Endothelial cell of umbilical vein (primary cell): ENCODE measurements around the gene UBA5. TPM values are rescaled to one million over a fixed set of nuclear protein-coding genes. Genes with fewer than 3 reads are reported as not detected.

Source experiments
- BruUV-seq: library from RNA; stranded (reverse); fragments of 400-500 nt; replicated peaks from 2 replicates; lab custom pipeline; 2021; lab: Mats Ljungman, UMichigan
- CTCF ChIA-PET: fragments of 300-600, 350-600 bp; sonication (Branson Sonifier 250); formaldehyde crosslinking; loops from one replicate; lab custom pipeline; 2021; ENCODE audit warnings: antibody characterized with exemption, inconsistent platforms; lab: Charles Lee
- POLR2A ChIA-PET: fragments of 300-600, 350-600 bp; sonication (Branson Sonifier 250); formaldehyde crosslinking; loops from one replicate; lab custom pipeline; 2021; ENCODE audit warnings: antibody characterized with exemption, inconsistent platforms; lab: Charles Lee
- DNase-seq: peaks from one replicate; pipeline ENCODE4 v3.0.0-alpha.2; 2011; ENCODE audit warnings: low read depth, low spot score
- FAIRE-seq: peaks from 2 replicates; lab custom pipeline; 2011; peaks lifted over from hg19 to GRCh38; lab: Jason Lieb, UNC
- H2AFZ ChIP-seq: 2 replicates; pipeline ENCODE4 v1.6.0; 2012; ENCODE audit warnings: low read depth, low read length, control low read depth, inconsistent platforms
- H3K27ac ChIP-seq: 2 replicates; pipeline ENCODE4 v1.5.1; 2011; ENCODE audit warnings: low read depth, mild to moderate bottlenecking, control low read depth, low read length, moderate library complexity; ENCODE audit not compliant: insufficient read depth
- H3K27me3 ChIP-seq, 2 experiments: 2 replicates each; pipeline versions ENCODE4 v1.6.0 to v1.6.1; 2011; ENCODE audit warnings: low read length in 2 of 2, mixed read lengths in 1 of 2; ENCODE audit not compliant: control insufficient read depth in 2 of 2, insufficient read depth in 2 of 2
- H3K36me3 ChIP-seq, 2 experiments: 2 replicates in 1 of 2; 3 replicates in 1 of 2; pipeline ENCODE4 v1.5.1; 2011; ENCODE audit warnings: low read length in 2 of 2, mild to moderate bottlenecking in 1 of 2, moderate library complexity in 1 of 2; ENCODE audit not compliant: control insufficient read depth in 2 of 2, insufficient read depth in 2 of 2; ENCODE audit errors: extremely low read depth in 1 of 2
- H3K4me1 ChIP-seq: 3 replicates; pipeline ENCODE4 v1.5.1; 2011; ENCODE audit warnings: mild to moderate bottlenecking, low read length; ENCODE audit not compliant: control insufficient read depth, insufficient read depth; ENCODE audit errors: extremely low read depth
- H3K4me2 ChIP-seq: 2 replicates; pipeline ENCODE4 v1.6.1; 2011; ENCODE audit warnings: low read length, control low read depth, mixed read lengths; ENCODE audit not compliant: insufficient read depth
- H3K4me3 ChIP-seq, 3 experiments: fragments of 200-600 bp in 1 of 3; sonication (generic), shearing (Covaris generic) in 1 of 3; replicated peaks in 1 of 3; 2 replicates each; pipeline ENCODE4 v1.5.1; 2011 to 2016; ENCODE audit warnings: control low read depth in 3 of 3, low read length in 3 of 3, mild to moderate bottlenecking in 2 of 3, inconsistent platforms in 1 of 3, low read depth in 1 of 3, moderate library complexity in 1 of 3; ENCODE audit not compliant: insufficient read depth in 1 of 3
- H3K79me2 ChIP-seq: 2 replicates; pipeline ENCODE4 v1.6.0; 2012; ENCODE audit warnings: low read length, inconsistent platforms; ENCODE audit not compliant: control insufficient read depth, insufficient read depth
- H3K9ac ChIP-seq: replicated peaks from 2 replicates; pipeline ENCODE3; 2011; ENCODE audit warnings: low read length, control low read depth; ENCODE audit not compliant: insufficient read depth; ENCODE audit errors: extremely low read depth
- H3K9me1 ChIP-seq: replicated peaks from 3 replicates; pipeline ENCODE4 v1.6.0; 2011; ENCODE audit warnings: mild to moderate bottlenecking, low read length; ENCODE audit not compliant: control insufficient read depth, insufficient read depth; ENCODE audit errors: extremely low read depth
- H3K9me3 ChIP-seq: replicated peaks from 2 replicates; pipeline ENCODE4 v1.5.1; 2012; ENCODE audit warnings: low read length, inconsistent platforms; ENCODE audit not compliant: control insufficient read depth, insufficient read depth
- H4K20me1 ChIP-seq: replicated peaks from 2 replicates; pipeline ENCODE3; 2011; ENCODE audit warnings: mild to moderate bottlenecking, low read length; ENCODE audit not compliant: control insufficient read depth, insufficient read depth; ENCODE audit errors: extremely low read depth
- EZH2 ChIP-seq: IDR thresholded peaks from 2 replicates; pipeline ENCODE4 v1.6.1; 2012; ENCODE audit warnings: borderline replicate concordance, low read depth, mild to moderate bottlenecking, moderate library complexity, low read length, inconsistent platforms; ENCODE audit not compliant: severe bottlenecking
- FOS ChIP-seq: IDR thresholded peaks from 2 replicates; pipeline ENCODE4 v1.6.1; 2011; ENCODE audit warnings: mild to moderate bottlenecking, low read length, moderate library complexity, borderline replicate concordance; ENCODE audit not compliant: insufficient read depth
- GATA2 ChIP-seq: IDR thresholded peaks from 2 replicates; pipeline ENCODE4 v1.7.0; 2011; ENCODE audit warnings: low read depth, mild to moderate bottlenecking, moderate library complexity, mixed read lengths, low read length; ENCODE audit not compliant: insufficient read length, insufficient read depth
- JUN ChIP-seq: IDR thresholded peaks from 2 replicates; pipeline ENCODE4 v1.6.1; 2011; ENCODE audit warnings: borderline replicate concordance, low read depth; ENCODE audit not compliant: insufficient read length, insufficient read depth
- MAX ChIP-seq: IDR thresholded peaks from 2 replicates; pipeline ENCODE4 v1.6.1; 2011; ENCODE audit not compliant: insufficient read depth, insufficient read length
- MYC ChIP-seq: IDR thresholded peaks from one replicate; pipeline ENCODE4 v1.6.1; 2011; ENCODE audit warnings: mild to moderate bottlenecking, low read depth, low read length
- POLR2A ChIP-seq: IDR thresholded peaks from 2 replicates; pipeline ENCODE4 v1.6.1; 2012; ENCODE audit warnings: low read depth, mild to moderate bottlenecking, control low read depth, low read length
- POLR2AphosphoS5 ChIP-seq: IDR thresholded peaks from 2 replicates; pipeline ENCODE4 v1.6.1; 2012; ENCODE audit warnings: low read depth, mild to moderate bottlenecking, control low read depth, low read length, moderate library complexity; ENCODE audit not compliant: insufficient read depth
- dilution Hi-C: fragments of 300-500 bp; cut with MboI; formaldehyde crosslinking; loops from one replicate; pipeline ENCODE4 v1.15.0; 2019; ENCODE audit warnings: low sequenced_read_pairs; ENCODE audit not compliant: extremely low pct_ligation_motif_present
- intact Hi-C: fragments of 100-400 bp; cut with micrococcal nuclease; formaldehyde crosslinking; loops from one replicate; pipeline ENCODE4 v1.10.0; 2022
- polyA plus RNA-seq, 4 experiments: library from polyadenylated mRNA; depleted of rRNA in 3 of 4; stranded (reverse) in 3 of 4; unstranded in 1 of 4; fragments of >200 nt; gene quantifications; 2 replicates each; pipeline versions ENCODE4 v1.2.1 to v1.2.3, GENCODE V29; 2011 to 2012; ENCODE audit warnings: missing spikeins in 1 of 4
- total RNA-seq: library from RNA; stranded (reverse); gene quantifications from 2 replicates; pipeline ENCODE4 v1.2.3, GENCODE V29; 2021
- TF ChIP-seq, protein P1 (sequence below), 2 donors: IDR thresholded peaks; 1 replicate in 1 of 2; 2 replicates in 1 of 2; pipeline ENCODE4 v1.5.1; 2011; ENCODE audit warnings: low read length in 2 of 2, mild to moderate bottlenecking in 2 of 2, moderate library complexity in 2 of 2, control low read depth in 1 of 2, inconsistent platforms in 1 of 2, low read depth in 1 of 2; ENCODE audit not compliant: insufficient read depth in 1 of 2; ENCODE audit errors: extremely low read depth in 1 of 2

The UBA5 gene
- total and polyA plus RNA-seq, 2 donors (not counting 3 experiments of a cell fraction or from before 2014, with no cell fraction given) = 19.7 to 38.1 TPM

- no TSS peak for BruUV-seq
- Histone ChIP-seq H4K20me1 (no peaks in the 10 kb centered on the region), H3K9me3 (no peaks in the 10 kb centered on the region), H3K4me3 (peak overlapping the region in 1 of 3 experiments; percentile 71), H3K79me2 (peaks cover 31% of the 10 kb centered on the region), H3K9me1 (no peaks in the 10 kb centered on the region), H3K4me1 (peaks cover 20% of the 10 kb centered on the region), H3K27me3 (no peaks in the 10 kb centered on the region), H3K4me2 (peak overlapping the region; percentile 83), H3K9ac (no peak overlapping the region), H3K36me3 (no peaks in the 10 kb centered on the region), H3K27ac (no peak overlapping the region), H2AFZ (no peak overlapping the region)
- CTCF ChIA-PET = interaction anchor here (1.1 to 1.7 kb wide), 2 partner anchors 20 to 126 kb away, joined by 4 to 6 read pairs; no protein-coding TSS in a partner anchor
- TF ChIP-seq GATA2 (no peak), MAX (no peak), FOS (no peak), POLR2AphosphoS5 (no peak), JUN (no peak), MYC (no peak)
- POLR2A ChIA-PET = no interaction called here
- intact Hi-C loops (no loop called here), dilution Hi-C loops (no loop called here)
- FAIRE-seq (no peak), DNase-seq (no peak)
Measured at GRCh38 chr3:132662212-132662611, 2.1 kb downstream of the UBA5 start.

- Histone ChIP-seq H3K9ac (no peak overlapping the region), H3K9me1 (no peaks in the 10 kb centered on the region), H3K36me3 (peaks cover 0 to 2% of the 10 kb centered on the region in 2 experiments), H2AFZ (no peak overlapping the region), H3K4me2 (no peak overlapping the region), H3K27me3 (no peaks in the 10 kb centered on the region), H4K20me1 (no peaks in the 10 kb centered on the region), H3K79me2 (peaks cover 36% of the 10 kb centered on the region), H3K4me1 (peaks cover 39% of the 10 kb centered on the region), H3K4me3 (no peak overlapping the region), H3K27ac (no peak overlapping the region), H3K9me3 (no peaks in the 10 kb centered on the region)
- intact Hi-C loops = no loop called here
- dilution Hi-C loops = no loop called here
- no peak for FAIRE-seq
- POLR2A ChIA-PET = no interaction called here
- BruUV-seq = no TSS peak
- DNase-seq = no peak
- CTCF ChIA-PET = interaction anchor here (0.6 kb wide), 1 partner anchor 136 kb away, joined by 4 read pairs; no protein-coding TSS in a partner anchor
- TF ChIP-seq, protein P1, sequence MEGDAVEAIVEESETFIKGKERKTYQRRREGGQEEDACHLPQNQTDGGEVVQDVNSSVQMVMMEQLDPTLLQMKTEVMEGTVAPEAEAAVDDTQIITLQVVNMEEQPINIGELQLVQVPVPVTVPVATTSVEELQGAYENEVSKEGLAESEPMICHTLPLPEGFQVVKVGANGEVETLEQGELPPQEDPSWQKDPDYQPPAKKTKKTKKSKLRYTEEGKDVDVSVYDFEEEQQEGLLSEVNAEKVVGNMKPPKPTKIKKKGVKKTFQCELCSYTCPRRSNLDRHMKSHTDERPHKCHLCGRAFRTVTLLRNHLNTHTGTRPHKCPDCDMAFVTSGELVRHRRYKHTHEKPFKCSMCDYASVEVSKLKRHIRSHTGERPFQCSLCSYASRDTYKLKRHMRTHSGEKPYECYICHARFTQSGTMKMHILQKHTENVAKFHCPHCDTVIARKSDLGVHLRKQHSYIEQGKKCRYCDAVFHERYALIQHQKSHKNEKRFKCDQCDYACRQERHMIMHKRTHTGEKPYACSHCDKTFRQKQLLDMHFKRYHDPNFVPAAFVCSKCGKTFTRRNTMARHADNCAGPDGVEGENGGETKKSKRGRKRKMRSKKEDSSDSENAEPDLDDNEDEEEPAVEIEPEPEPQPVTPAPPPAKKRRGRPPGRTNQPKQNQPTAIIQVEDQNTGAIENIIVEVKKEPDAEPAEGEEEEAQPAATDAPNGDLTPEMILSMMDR (IDR thresholded peaks at IDR 0.05; ENCODE audit: extremely low read depth in 1 of 2, insufficient read depth in 1 of 2, low read depth in 1 of 2, low read length in 2 of 2) = no peak
- TF ChIP-seq JUN (no peak), GATA2 (no peak), EZH2 (no peak), POLR2A (no peak), MYC (no peak), FOS (no peak), MAX (no peak), POLR2AphosphoS5 (no peak)
Measured at GRCh38 chr3:132665230-132665745, 5.2 kb downstream of the UBA5 start.
